Stimulated activated CD8-positive, alpha-beta memory T cell treated with anti-CD3 and anti-CD28 coated beads, Interleukin-15, amount 100 ng/mL, for 4 hours (primary cell): Measurements from ENCODE around the gene RBPJ.
"Not testable (repeated sequence)": the region's sequence is repeated elsewhere in the genome, so short reads cannot be mapped to it uniquely, and the experiment has no call there.

ENCODE experiments used
- DNase-seq, 2 donors: peaks; one replicate each; pipeline ENCODE4 v3.0.0-alpha.2; 2020; ENCODE audit warnings: low read depth in 2 of 2

RBPJ gene

DNA sequence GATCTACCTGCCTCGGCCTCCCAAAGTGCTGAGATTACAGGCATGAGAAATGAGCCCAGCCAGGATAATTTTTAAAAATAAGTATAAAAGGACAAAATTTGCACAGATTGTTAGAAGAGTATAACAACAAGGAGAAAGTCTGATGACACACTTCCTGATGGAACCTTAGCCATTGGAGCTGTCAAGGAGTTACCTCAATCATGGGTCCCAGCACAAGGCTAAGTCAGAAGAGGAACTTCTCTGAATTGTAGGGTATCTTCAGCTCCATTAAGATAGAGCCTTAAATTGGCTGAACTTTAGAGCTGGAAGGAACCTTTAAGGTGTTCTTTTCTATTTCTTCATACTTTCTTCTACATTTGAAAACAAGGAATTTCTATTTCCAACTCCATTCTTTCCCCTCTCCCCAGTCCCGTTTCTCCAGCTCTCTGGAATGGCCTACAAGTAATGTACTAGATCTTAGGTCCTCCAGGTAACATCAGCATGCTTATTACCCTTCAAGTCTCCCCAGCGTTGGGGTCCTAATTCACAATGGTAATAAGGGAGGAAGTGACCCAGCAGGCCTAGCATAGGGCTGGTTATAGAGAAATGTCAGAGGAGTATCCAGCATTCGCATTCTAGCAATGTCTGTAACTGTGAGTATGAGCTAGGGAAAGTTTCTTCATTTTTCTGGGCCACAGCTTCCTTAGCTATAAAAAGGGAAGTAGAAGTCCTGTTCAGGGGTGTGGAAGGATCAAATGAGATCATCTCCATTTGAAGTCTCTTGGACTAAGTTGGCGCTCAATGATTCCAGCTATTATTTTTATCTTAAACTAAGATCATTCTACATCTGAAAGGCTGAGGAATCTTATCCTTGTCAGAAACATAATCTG lies 18.5 kb upstream of the RBPJ start:
- no peak for DNase-seq

DNA sequence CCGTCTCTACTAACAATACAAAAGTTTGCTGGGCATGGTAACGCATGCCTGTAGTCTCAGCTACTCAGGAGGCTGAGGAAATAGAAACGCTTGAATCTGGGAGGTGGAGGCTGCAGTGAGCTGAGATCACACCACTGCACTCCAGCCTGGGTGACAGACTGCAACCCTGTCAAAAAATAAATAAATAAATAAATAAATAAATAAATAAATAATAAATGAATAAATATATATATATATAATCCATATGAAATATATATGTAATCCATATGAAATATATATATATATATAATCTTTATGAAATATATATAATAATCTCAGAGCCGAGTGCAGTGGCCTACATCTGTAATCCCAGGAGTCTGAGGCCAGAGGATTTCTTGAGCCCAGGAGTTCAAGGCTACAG lies 17.8 kb upstream of the RBPJ start:
- DNase-seq, result no peak

DNA sequence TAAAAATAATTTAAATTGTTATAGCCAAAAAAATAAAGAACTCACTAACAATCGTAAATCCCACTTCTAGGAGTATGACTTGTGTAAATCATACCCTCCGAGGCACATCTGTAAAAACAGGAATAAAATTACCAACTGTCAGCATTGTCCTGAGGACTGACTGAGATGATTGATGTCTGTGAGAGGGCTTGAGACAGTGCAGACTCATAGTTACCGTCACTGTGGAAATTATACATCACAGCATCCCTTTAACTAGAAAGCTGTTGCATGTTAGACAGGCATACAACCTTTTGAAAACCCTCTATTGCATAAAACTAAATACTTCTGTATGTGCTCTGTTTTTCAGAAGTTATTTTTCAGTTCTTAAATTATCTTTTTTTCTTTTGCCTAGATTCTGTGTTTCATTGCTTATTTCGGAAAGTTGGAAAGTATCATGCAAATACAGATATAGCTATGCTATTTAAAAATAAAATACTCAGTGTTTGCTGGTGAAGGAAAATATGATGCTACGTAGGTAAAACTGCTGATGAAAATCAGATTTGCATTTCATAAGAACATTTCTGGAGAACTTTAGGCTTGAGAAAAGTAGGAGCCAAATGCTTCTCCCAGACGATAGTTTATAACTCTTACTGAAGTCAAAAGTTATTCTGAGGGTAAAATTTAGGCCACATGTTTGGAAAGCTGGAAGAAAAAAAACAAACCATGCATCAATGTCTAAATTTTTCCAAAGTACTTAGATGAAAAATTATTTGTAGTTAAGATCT lies 13.6 kb upstream of the RBPJ start:
- no peak for DNase-seq

DNA sequence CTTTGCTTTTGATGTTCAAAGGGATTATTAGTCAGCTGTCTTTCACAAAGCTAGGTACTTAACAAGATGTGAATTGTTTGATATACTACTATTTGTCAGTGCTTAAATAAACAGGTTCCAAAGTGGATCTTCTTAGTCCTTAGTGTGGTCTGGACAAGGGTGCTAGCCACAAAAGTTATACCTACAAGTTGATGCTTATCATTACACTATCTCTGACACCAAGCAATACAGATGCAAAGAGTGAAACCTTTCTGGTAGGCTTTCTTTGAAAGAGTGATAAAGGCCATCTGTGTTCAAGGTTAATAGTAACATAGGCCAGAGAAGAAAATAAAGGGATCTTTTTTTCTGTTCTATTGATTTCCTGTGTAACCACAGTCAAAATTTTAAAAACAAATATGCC lies 12.2 kb upstream of the RBPJ start:
- DNase-seq, result no peak

DNA sequence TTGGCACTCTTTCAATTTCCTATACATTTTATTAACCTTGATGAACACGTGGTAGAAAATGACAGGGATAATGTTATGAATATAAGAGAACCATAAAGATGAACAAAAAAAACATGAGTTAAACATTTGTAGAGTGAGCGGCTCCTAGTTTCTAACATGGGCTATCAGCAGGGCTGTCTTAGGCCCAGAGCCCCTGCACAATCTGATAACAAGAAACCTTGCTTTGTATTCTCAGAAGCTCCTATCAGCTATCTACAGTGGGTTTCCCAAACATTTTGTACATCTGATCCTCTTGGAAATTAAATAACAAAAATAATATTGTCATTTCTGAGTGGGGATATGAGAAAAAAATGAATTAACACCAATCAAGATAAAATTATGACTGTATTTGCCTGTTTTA lies 10.6 kb upstream of the RBPJ start:
- no peak for DNase-seq

DNA sequence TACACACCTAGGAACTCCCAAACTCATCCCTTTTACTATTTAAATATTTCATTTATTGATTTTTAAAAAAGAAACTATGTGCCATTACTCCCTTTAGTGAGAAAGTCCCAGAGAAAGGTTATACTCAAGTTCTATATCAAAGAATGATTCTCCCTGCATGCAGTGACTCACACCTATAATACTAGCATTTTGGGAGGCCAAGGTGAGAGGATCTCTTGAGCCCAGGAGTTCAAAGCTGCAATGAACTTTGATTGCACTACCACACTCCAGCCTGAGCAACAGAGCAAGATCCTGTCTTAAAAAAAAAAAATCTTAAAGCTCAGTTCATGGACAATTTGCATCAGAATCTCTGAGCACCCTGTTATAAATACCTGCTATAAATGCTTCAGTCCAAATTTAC lies 9.2 kb upstream of the RBPJ start:
- no peak for DNase-seq

DNA sequence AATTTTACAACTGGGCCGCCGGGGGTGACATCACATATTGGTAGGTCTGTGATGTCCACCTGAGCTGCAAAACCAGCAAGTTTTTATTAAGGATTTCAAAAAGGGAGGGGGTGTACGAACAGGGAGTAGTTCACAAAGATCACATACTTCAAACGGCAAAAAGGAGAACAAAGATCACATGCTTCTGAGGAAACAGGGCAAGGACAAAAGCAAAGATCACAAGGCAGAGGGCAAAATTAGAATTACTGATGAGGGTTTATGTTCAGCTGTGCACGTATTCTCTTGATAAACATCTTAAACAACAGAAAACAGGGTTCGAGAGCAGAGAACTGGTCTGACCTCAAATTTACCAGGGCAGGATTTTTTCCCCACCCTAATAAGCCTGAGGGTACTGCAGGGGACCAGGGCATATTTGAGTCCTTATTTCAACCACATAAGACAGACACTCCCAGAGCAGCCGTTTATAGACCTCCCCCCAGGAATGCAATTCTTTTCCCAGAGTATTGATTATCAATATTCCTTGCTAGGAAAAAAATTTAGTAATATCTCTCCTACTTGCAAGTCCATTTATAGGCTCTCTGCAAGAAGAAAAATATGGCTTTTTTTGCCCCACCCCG lies 5.4 kb upstream of the RBPJ start:
- not testable (repeated sequence) for DNase-seq

DNA sequence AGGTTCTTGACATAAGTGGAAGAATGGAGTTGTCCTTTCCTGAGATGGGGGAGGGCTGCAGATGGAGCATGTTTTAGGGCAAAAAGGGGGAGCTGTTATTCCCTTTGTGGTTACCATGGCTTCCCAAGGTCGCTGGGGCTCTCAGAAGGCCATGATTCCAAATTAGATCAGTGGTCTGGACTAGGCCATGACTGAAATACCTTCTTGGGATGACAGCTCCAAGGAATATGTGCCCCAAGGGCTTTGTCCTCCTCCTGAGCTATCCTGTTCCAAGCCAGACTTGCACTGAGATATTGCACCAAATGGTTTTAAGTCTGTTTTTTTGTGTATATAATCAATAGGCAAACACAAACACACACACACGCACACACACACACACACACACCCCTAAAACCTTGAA lies 3.0 kb upstream of the RBPJ start:
- no peak for DNase-seq

DNA sequence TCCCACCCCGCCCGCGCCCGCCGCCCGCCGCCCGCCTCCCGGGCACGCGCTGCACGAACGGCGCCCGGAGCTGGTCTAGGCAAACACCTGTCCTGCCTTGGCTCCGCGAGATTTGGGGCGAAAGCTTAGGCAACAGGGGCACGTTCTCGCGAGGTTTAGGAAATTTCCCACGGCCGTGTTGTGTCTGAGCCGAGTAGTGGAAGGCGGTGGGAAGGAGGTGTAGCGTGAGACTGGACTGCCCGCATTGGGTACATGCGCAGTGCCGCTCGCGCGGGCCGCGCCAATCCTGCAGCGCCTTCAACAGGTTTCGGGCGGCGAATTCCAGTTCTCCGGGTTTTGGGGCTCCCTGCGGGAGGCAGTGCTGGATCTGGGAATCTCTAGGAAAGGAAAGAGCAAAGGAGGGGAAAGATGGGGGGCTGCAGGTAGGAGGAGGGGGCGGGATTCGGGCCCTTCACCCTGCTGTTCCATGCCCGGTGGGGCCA lies 1.3 kb upstream of the RBPJ start:
- DNase-seq, result peak; percentile 90 to 97

DNA sequence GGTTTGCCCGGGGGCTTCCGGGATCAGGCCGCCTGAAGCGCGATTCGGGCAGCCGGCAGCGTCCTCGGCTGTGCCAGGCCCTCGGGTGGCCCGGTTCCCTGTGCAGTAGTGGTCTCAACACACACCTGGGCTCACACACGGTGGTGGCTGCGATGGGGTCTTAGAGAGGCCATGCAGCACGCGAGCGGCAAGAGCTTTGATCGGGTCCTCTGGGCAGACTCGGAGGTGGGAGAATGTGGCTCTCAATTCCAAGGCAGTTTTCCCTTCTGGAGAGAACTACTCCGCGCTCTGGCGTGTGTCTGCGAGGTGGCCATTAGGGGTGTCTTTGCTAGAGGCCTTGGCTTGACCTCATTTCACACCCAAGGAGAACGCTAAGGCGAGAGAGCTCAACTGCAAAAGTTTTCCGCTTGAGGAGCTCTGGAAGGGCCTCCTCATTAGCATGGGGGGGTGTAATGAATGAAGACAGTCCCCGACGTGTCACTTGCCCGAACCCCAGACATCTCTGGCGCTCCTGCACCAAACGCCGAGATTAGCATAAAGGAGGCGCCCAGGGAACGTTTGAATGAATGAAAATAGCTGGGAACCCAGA lies 771 bp upstream of the RBPJ start:
- DNase-seq, result peak; percentile 16 to 28

DNA sequence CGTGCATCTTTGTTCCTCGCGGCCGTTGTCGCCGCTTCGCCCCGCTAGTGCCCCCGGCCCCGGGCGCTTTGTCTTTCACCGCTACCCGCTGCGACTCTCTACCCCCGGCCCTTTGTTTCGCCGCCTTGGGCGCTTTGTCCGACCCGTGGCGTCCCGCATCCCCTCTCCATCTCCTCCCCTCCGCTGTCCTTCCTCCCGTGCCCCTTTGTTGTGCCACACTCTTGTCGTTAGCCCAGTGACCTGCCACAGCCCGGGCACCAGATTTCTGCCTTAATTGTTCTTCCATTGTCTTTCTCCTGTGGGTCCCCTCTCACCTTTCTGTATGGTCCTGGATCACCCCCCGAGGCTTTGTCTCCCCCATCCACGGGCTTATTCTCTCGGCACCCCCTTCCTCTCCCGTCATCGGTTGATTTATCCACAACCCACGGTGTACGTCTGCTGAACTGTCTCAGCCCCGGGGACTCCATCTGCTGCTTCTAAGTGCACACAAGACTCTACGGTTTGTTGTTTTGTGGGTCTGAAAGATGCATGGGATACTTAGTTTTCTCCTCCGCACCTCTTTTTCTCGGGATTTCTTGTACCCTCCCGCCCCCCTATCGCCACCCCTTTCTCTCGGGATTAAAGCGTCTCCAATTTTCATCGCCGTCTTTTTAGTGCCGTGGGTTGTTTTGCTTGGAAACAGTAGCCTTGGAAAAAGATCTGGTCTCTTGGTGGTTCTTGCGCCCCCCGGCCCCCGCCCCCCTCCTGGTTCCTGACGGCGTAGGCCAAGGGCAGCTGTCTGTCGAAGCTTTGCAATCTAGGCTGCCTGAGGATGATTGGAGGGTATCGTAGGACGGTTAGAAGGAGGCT lies 783 bp downstream of the RBPJ start:
- DNase-seq, result peak; percentile 1 to 10

DNA sequence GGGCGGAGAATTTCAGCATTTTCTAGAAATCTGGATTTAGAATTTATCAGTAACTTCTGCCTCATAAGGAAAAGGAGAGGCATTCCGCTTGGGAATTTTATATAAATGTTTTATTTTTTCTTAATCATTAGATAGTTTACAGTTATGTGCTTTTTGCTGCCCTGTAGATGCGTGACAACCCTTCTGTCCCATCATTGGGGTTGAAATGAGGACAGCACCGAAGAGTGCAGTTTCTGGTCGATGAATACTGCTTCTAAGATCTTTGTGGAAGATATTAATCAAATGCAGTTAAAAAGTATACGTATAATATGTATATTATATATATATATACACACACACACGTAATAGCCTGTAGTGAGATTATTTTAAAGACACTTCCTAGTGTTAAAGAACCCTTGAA lies 1.5 kb downstream of the RBPJ start:
- DNase-seq, result no peak

DNA sequence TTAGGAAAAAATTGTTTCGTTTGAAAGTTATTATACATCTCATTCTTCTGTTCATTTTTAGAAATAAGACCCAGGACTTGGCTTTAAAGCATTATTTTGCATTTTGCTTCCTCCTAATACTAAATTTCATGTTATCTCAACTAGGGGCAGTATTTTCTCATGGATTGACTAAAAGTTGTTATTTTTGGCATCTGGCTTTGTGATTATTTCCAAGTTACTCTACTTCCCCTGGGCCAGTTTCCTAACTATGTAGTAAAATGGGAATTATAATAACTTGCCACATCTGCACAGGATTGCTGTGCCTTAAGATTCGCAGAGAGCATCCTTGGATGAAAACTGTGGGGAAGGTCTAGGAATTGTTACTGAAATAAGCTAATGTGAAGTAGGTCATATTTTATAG lies 3.0 kb downstream of the RBPJ start:
- DNase-seq, result no peak

DNA sequence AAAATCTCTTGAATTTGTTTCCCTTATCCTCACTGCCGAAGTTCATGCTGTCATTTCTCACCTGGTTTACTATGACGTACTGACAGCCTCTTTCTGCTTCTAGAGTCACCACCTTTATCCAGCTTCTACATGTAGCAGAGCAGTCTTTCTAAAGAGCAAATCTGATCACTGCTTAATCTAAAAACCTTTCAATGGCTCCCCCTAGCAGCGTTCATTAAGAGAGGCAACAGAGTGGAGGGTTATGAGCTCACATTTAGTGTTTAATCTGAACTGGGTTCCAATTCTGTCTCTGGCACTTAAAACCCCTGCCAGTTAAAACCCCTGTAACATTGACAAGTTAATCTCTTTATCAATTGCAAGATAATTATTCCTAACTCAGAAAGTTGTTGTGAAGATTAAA lies 4.4 kb downstream of the RBPJ start:
- no peak for DNase-seq

DNA sequence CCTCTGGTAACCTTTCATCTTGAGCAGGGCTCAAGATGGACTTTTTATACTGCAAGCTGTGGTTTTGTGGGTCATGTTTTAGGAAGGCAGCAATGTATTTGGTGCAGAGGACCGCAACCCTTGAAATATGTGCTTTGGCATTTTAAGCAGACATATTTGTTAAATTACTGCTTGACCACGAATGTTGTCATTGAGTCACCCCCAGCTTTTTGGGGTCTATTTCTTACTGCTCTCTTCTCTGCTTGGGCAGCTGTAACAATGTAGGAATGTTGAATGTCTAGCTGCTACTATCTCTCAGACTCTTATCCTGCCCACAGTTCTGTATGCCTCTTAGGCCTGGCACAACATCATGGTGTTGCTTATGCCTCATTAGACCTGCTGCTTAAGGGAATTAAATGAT lies 6.0 kb downstream of the RBPJ start:
- DNase-seq, result no peak

DNA sequence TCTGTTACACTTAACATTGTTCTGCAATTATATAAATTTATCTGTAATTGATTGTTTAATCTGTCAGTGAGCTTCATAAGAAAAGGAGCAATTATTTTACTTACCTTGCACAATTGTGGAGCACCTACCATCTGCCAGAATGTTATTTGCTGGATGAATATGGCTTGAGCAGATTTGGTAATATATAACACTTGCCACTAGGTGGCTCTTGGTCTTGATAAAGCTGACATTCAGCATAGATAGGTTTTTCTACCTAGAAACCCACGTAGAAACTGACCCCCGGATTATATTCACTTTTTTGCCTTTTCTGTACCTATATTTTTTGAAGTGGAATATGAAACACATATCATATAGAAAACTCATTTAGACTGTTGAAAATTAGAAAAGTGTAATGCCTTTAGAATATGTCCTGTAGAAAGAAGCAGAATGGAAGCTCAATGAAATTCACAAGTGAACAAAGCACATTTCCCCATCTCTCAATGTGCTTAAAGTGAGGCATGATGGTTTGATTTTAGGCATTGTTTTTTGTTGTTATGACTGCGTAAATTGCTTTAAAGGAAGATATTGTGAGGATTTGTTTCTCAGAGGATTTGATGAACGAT lies 9.5 kb downstream of the RBPJ start:
- DNase-seq, result no peak

DNA sequence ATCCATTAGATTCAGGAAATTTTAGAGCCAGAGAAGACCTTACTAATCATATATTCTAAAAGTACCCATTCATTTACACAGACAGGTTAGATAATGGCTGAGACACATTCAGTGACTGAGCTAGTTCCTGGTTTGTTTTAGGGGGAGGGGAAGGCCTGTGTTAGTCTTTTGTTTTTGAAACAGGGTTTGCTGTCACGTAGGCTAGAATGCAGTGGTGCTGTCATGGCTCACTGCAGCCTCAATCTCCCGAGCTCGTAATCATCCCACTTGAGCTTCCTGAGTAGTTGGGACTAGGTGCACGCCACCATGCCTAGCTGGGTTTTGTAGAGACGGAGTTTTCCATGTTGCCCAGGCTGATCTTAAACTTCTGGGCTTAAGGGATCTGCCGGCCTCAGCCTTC lies 10.1 kb downstream of the RBPJ start:
- DNase-seq, result no peak

DNA sequence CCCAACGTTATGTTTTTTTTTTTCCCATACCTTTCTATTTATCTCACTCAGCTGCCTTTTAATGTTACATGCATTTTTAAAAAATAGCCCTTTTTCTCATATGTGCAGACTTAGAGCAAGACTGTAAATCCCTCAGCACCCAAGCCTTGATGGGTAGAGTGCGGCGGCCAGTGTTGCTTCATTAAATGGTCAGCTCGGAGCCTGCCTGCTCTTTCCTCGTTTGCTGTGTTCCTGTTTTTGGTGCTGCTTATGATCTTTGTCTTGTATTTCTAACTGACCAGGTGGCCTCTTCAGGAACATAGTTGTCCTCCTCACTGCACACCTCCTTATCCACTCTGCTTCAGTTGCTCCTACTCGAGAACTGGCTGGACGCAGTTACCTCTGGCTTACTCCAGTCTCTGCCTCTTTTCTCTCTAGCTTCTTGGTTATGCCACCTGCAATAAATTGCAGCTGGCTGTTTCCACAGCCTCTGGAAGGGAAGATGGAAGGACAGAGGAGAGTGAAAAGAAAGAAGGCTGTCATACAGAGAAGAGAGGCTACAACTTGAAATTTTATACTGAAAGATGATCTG lies 10.7 kb downstream of the RBPJ start:
- no peak for DNase-seq

DNA sequence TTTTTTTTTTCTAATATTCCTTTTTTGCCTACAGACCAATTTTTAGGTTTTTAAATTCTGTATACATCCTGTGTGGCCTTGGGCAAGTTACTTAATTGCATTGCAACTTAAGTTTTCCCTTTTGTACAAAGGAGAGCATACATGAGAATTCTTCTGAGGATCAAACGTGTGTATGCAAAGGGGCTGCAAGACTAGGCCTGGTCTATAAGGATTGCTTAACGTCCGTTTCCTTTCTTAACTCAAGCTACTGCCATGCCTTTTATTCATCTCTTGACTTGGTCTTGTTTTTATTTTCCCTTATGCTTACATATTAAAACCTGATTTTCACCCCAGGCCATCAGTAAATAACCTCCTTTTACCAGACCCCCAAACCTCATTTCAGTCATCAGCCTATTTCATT lies 13.6 kb downstream of the RBPJ start:
- DNase-seq, result no peak

DNA sequence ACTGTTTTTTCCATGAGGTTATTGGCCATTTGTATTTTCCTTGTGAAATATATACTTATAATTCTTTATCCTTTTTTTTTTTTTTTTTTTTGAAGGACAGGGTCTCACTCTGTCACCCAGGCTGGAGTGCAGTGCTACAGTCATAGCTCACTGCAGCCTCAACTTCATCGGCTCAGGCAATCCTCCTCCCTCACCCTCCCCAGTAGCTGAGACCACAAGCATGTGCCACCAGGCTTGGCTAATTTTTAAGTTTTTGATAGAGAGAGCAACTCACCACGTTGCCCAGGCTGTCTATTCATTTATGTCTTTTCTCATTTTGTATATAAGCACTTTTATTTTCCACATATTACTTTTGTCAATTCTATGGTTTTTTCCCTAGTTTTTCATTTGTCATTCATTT lies 16.8 kb downstream of the RBPJ start:
- DNase-seq, result no peak
